ENCODE data around the gene PKDCC. TPM values are rescaled to one million over a fixed set of nuclear protein-coding genes. Genes with fewer than 3 reads are reported as not detected.

PKDCC gene
- total RNA-seq, 1 experiment from 2014 or later, result 322 TPM

GRCh38 chr2:42057159-42057901 lies 9.5 kb downstream of the PKDCC start:
- Mint-ChIP-seq H3K27ac (ENCODE audit: unreplicated experiment) (peak overlapping the region; percentile 98), H3K27me3 (ENCODE audit: insufficient read depth, unreplicated experiment) (no peaks in the 10 kb centered on the region), H3K4me1 (ENCODE audit: low read depth, unreplicated experiment) (peaks cover 79% of the 10 kb centered on the region), H3K4me3 (ENCODE audit: unreplicated experiment) (peak overlapping the region; percentile 69), H3K36me3 (ENCODE audit: insufficient read depth, unreplicated experiment) (peaks cover 98% of the 10 kb centered on the region), H3K9me3 (ENCODE audit: unreplicated experiment) (no peaks in the 10 kb centered on the region)
- no TSS peak for BruUV-seq (replicated peaks)
- no peak for TF ChIP-seq CTCF (IDR thresholded peaks at IDR 0.05; ENCODE audit: insufficient read depth in 1 of 2, low read depth in 1 of 2, low read length in 1 of 2, severe bottlenecking in 1 of 2, unreplicated experiment in 1 of 2)
- Histone ChIP-seq H3K9me3 (no peaks in the 10 kb centered on the region), H3K27me3 (replicated peaks; ENCODE audit: control insufficient read depth, insufficient read depth, low read length) (no peaks in the 10 kb centered on the region), H3K4me3 (ENCODE audit: low read depth, low read length) (no peak overlapping the region), H3K36me3 (ENCODE audit: control insufficient read depth, insufficient read depth, low read length) (peaks cover 23% of the 10 kb centered on the region), H3K4me1 (peaks cover 96% of the 10 kb centered on the region)
- ChIA-PET POLR2A (interaction anchor here (1.8 to 1.9 kb wide), 2 partner anchors 27 to 119 kb away, joined by 6 to 8 read pairs; no protein-coding TSS in a partner anchor), CTCF (interaction anchor here (1.4 to 4.6 kb wide), 2 partner anchors 184 to 187 kb away, joined by 4 to 44 read pairs; no protein-coding TSS in a partner anchor)
- DNase-seq, result no peak
- intact Hi-C loops (cut with micrococcal nuclease; ENCODE audit: unreplicated experiment), result no loop called here

GRCh38 chr2:42057902-42058450 lies 10.2 kb downstream of the PKDCC start:
- H3K4me3 ChIP-seq (ENCODE audit: low read depth, low read length), result no peak overlapping the region
- Mint-ChIP-seq H3K27me3 (ENCODE audit: insufficient read depth, unreplicated experiment) (no peaks in the 10 kb centered on the region), H3K4me3 (ENCODE audit: unreplicated experiment) (no peak overlapping the region), H3K9me3 (ENCODE audit: unreplicated experiment) (no peaks in the 10 kb centered on the region), H3K36me3 (ENCODE audit: insufficient read depth, unreplicated experiment) (peaks cover 91% of the 10 kb centered on the region), H3K4me1 (ENCODE audit: low read depth, unreplicated experiment) (peaks cover 73% of the 10 kb centered on the region), H3K27ac (ENCODE audit: unreplicated experiment) (peak overlapping the region; percentile 98)
- no peaks in the 10 kb centered on the region for H3K9me3 ChIP-seq
- peaks cover 96% of the 10 kb centered on the region for H3K4me1 ChIP-seq
- ChIA-PET CTCF (no interaction called here), POLR2A (no interaction called here)
- H3K27me3 ChIP-seq (replicated peaks; ENCODE audit: control insufficient read depth, insufficient read depth, low read length), result no peaks in the 10 kb centered on the region
- no peak for TF ChIP-seq CTCF (IDR thresholded peaks at IDR 0.05; ENCODE audit: insufficient read depth in 1 of 2, low read depth in 1 of 2, low read length in 1 of 2, severe bottlenecking in 1 of 2, unreplicated experiment in 1 of 2)
- DNase-seq, result no peak
- no TSS peak for BruUV-seq (replicated peaks)
- intact Hi-C loops (cut with micrococcal nuclease; ENCODE audit: unreplicated experiment), result no loop called here
- peaks cover 22% of the 10 kb centered on the region for H3K36me3 ChIP-seq (ENCODE audit: control insufficient read depth, insufficient read depth, low read length)

GRCh38 chr2:42059261-42059898 lies 11.6 kb downstream of the PKDCC start:
- no TSS peak for BruUV-seq (replicated peaks)
- CTCF ChIA-PET, result no interaction called here
- Mint-ChIP-seq H3K9me3 (ENCODE audit: unreplicated experiment) (no peaks in the 10 kb centered on the region), H3K27me3 (ENCODE audit: insufficient read depth, unreplicated experiment) (no peaks in the 10 kb centered on the region), H3K36me3 (ENCODE audit: insufficient read depth, unreplicated experiment) (peaks cover 85% of the 10 kb centered on the region), H3K27ac (ENCODE audit: unreplicated experiment) (peak overlapping the region; percentile 96), H3K4me1 (ENCODE audit: low read depth, unreplicated experiment) (peaks cover 73% of the 10 kb centered on the region), H3K4me3 (ENCODE audit: unreplicated experiment) (peak overlapping the region; percentile 30)
- no peaks in the 10 kb centered on the region for H3K9me3 ChIP-seq
- TF ChIP-seq CTCF (IDR thresholded peaks at IDR 0.05; ENCODE audit: insufficient read depth in 1 of 2, low read depth in 1 of 2, low read length in 1 of 2, severe bottlenecking in 1 of 2, unreplicated experiment in 1 of 2), result no peak
- H3K36me3 ChIP-seq (ENCODE audit: control insufficient read depth, insufficient read depth, low read length), result peaks cover 20% of the 10 kb centered on the region
- no peaks in the 10 kb centered on the region for H3K27me3 ChIP-seq (replicated peaks; ENCODE audit: control insufficient read depth, insufficient read depth, low read length)
- peaks cover 92% of the 10 kb centered on the region for H3K4me1 ChIP-seq
- DNase-seq, result no peak
- intact Hi-C loops (cut with micrococcal nuclease; ENCODE audit: unreplicated experiment), result no loop called here
- POLR2A ChIA-PET, result interaction anchor here (0.5 kb wide), 1 partner anchor 580 kb away, joined by 4 read pairs; no protein-coding TSS in a partner anchor
- no peak overlapping the region for H3K4me3 ChIP-seq (ENCODE audit: low read depth, low read length)
